GM19467 (cell line): ENCODE data around the gene RAPGEF1.

ENCODE experiments used
- ATAC-seq: cut with Tn5 transposase; IDR thresholded peaks from one replicate; pipeline ENCODE4 v1.9.1; 2021; ENCODE audit warnings: mild to moderate bottlenecking, moderate library complexity; ENCODE audit not compliant: unreplicated experiment

Gene RAPGEF1

GRCh38 chr9:131611586-131612315 is 128.1 kb downstream of the RAPGEF1 start:
- ATAC-seq = no peak

DNA sequence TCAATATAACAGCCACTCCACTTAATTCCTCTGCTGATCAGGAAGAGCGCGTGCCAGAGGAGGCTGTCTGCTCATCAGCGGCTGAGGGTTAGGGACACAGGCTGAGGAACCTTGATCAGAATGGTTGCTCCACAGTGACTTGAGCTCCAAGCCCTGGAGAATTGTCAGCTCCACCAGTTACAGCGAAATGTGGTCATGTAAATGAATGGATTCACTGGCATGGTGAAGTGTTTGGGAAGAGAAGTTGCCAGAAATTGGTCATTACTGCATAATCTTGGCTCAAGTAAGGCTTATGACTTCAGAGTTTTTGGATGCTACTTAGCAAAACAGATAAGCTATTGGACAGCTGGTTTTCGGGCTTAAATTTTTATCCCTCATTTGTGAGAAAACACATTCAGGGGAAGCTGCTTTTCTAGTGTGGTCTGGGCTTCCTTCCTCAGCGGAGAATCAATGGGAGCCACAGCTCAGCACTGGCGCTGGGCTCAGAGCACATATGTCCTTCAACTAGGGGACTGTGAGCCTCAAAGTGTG is 129.6 kb downstream of the RAPGEF1 start:
- no peak for ATAC-seq

DNA sequence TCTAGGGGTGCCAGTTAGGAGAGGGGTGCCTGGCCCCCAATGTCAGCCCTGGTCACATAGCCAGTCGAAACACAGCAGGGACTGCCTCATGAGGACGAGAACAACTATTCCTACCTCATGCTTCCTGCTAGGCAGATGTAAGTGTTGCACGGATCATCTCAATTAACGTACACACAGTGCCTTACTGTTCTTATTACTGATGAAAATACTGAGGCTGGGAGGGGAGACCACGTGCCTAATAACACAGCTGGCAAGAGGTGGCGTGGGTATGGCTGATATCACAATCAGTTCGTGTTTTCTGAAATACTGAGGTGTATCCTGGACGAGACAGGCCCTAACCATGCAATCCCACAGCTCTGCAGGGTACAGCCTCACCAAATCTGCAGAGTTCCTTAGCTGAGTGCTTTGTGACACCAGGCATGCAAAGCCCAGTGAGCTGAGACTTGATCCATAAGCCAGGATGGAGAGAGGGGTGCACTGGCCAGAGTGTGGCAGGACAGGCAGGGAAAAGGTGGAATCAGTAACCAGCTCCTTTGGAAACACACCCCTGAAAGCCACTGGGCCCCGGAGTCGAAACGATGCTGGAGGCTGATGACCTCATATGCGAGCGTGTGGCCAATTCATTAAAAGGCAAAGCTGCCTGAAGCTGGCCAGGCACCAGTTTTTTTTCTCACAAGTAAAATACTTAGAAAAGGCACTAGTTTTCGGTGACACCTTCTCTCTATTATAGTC is 130.6 kb downstream of the RAPGEF1 start:
- ATAC-seq = no peak

GRCh38 chr9:131608493-131609037 is 131.3 kb downstream of the RAPGEF1 start:
- no peak for ATAC-seq

- ATAC-seq = no peak
These were observed 132.3 kb downstream of the RAPGEF1 start for GRCh38 chr9:131607591-131607990.

GRCh38 chr9:131606896-131607567 is 132.8 kb downstream of the RAPGEF1 start:
- ATAC-seq = no peak

- ATAC-seq = no peak
These were observed 133.9 kb downstream of the RAPGEF1 start for GRCh38 chr9:131605770-131606590.

DNA sequence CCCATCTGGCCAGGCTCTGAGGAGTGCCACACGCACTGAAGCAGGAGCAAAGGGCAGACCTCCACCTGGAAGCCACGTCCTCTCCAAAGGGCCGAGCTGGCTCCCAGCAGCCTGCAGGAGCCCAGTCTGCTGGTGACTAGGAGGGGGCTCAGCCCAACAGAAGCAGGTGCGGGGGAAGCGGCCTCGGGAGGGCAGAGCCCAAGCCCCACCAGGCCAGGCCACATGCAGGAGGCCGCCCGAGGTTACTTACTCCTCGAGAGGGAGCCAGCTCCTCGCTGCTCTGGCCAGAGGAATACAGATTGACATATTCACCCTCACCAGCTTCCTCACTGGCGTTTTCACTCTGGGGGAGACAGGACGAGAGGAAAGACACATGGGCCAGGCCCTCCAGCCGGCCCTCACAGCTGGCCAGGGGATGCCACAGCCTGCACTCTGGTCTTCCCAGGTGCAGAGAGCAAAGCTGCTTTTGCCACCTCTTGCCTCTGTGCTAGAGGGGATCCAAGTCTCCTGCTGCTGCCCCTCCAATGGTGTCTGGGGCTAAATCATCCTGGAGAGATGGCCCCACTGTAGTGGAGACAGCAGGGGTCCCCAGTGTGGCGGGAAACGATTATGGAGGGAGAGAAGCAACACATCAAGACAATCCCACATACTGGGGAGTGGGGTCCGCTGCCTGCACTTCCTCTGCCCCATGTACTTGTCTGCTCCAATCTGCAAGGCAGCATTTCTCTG is 136.0 kb downstream of the RAPGEF1 start:
- ATAC-seq = no peak

- no peak for ATAC-seq
These were observed 136.7 kb downstream of the RAPGEF1 start for GRCh38 chr9:131603199-131603598.

GRCh38 chr9:131601683-131602181 is 138.1 kb downstream of the RAPGEF1 start:
- ATAC-seq = no peak

DNA sequence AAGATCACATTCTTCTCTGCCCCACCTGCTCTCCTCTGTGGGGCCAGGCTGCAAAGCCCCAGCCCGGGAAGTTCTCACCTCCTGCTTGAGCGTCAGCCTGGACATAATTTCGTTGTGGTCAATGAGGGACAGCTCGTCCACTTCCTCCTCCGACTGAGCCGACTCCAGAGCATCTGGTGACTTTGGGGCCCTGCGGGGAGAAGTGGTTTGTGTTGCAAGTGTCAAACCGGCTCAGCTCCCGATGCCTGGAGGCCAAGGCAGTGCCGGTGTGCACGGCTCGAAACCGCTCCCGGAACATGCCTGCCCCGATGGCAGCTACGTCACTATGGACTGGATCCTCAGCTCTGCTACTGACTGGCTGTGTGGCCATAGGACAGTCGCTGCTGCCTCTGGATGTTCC is 141.8 kb downstream of the RAPGEF1 start:
- ATAC-seq = no peak

GRCh38 chr9:131597246-131597645 is 142.6 kb downstream of the RAPGEF1 start:
- ATAC-seq = no peak

DNA sequence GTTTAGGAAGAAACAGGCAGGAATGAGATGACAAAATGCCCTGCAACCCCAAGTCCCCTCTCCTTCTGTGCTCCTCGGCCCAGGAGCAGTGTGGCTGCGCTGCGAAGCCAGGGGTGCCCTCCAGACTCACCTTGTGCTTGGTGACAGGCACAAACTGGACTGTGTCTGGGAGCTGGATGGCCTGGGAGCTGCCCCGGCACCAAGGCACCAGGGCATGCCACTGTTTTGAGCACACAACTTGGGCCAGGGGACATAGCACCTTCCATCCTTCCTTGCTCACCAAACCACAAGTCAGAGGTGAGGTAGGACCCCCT is 143.5 kb downstream of the RAPGEF1 start:
- no peak for ATAC-seq

DNA sequence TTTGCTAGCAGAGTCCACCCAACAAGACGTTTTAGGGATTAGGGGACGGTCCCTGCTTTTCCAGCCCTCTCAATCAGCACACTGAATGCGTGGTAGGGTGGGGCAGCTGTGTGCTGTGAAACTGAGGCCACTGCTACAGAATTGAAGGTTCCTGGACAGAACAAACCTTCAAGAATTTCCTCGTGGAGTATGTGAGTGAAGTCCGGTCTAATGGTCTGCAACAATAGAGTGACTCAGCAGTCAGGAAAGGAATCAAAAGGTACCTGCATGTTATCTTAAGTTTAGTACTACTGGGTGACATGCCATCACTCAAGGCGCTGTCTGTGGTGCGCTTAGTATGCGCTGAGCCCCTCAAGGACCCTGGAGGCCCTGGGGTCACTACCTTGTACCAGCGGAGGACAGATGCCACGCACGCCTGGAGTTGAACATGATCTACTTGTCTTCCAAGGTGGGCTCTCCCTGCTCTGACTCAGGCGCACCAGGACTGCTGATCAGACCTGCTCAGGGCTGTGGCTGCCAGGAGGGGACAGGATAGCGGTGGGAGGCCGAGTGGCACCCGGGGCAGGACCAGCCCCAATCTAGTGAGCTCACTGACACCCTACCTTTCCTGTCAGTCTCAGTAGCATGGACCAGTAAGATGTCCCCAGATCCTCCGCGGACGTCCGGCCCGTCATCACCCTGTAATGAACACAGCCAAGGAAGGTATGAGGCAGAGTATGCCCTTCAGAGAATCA is 144.0 kb downstream of the RAPGEF1 start:
- no peak for ATAC-seq

GRCh38 chr9:131594906-131595665 is 144.8 kb downstream of the RAPGEF1 start:
- no peak for ATAC-seq

- no peak for ATAC-seq
These were observed 145.8 kb downstream of the RAPGEF1 start for GRCh38 chr9:131593936-131594665.

DNA sequence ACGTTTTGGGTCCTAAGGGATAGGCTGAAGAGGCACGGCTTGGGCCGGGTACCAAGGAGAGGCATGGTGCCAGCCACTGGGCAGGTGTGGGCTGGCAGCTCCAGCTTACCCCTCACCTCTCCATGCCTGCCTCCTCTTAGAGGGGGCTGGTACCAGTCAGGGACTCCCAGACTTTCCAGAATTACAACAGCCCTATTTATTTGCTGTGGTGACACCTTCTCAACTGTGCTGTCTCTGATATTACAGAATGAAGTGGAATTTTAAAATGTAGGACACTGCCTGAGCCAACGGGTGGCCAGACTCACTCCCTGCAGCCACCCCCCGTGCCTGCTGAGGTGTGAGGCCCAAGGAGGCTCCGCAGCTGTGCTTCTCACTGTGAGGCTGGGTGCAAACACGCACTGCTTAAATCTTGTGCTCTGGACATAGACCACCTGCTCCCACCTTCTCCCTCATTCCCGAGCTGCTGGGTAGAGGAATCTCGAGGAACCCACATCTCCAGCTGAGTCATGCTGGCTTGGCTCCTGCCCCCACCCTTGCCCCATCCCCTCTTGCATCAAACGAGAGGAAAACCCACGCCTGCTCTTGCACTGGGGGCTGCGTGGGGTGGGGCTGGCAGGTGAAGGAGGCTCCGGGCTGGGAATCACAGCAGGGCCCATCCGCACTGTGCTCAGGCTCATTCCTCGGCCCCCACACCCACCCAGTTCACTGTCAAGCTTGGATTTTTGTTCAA is 146.6 kb downstream of the RAPGEF1 start:
- no peak for ATAC-seq
